Right atrium auricular region (tissue), 2 donors: Measurements from ENCODE around the gene TMEM178B. TPM values are rescaled to one million over a fixed set of nuclear protein-coding genes. Genes with fewer than 3 reads are reported as not detected.

Experiments
- DNase-seq: peaks from one replicate; pipeline ENCODE4 v3.0.0-alpha.2; 2019; ENCODE audit warnings: low spot score
- H3K27ac ChIP-seq, 2 donors: fragments of 200-600 bp; sonication (generic); 1 replicate in 1 of 2; 2 replicates in 1 of 2; pipeline ENCODE4 v1.5.1; 2016 to 2019
- H3K27me3 ChIP-seq, 2 donors: fragments of 200-600 bp; sonication (generic); one replicate each; pipeline versions ENCODE4 v1.5.1 to v1.6.0; 2017 to 2019
- H3K36me3 ChIP-seq: fragments of 200-600 bp; sonication (generic); one replicate; pipeline ENCODE4 v1.5.1; 2016
- H3K4me1 ChIP-seq, 2 donors: fragments of 200-600 bp; sonication (generic); one replicate each; pipeline versions ENCODE4 v1.5.1 to v1.6.0; 2017 to 2019
- H3K4me3 ChIP-seq, 2 donors: fragments of 200-600 bp; sonication (generic); 1 replicate in 1 of 2; 2 replicates in 1 of 2; pipeline ENCODE4 v1.5.1; 2017 to 2019; ENCODE audit warnings: mild to moderate bottlenecking in 1 of 2, moderate library complexity in 1 of 2
- H3K9me3 ChIP-seq, 2 donors: fragments of 200-600 bp; sonication (generic); one replicate each; pipeline ENCODE4 v1.5.1; 2019
- CTCF ChIP-seq, 2 donors: fragments of 200-600 bp; sonication (generic); IDR thresholded peaks; one replicate each; pipeline ENCODE4 v1.5.1; 2019; ENCODE audit warnings: antibody characterized with exemption in 2 of 2
- total RNA-seq, 2 donors: library from RNA; depleted of rRNA; stranded (reverse); fragments of >200 nt; gene quantifications; one replicate each; pipeline ENCODE4 v1.1.0, GENCODE V29; 2016

Gene TMEM178B
- total RNA-seq, 2 donors from 2014 or later, result 15.8 to 48.7 TPM

- no peaks in the 10 kb centered on the region for H3K9me3 ChIP-seq
- no peaks in the 10 kb centered on the region for H3K27me3 ChIP-seq
- no peak for DNase-seq
- H3K4me3 ChIP-seq, result no peak overlapping the region
- TF ChIP-seq CTCF (IDR thresholded peaks at IDR 0.05), result no peak
- H3K27ac ChIP-seq, result no peak overlapping the region
- H3K36me3 ChIP-seq, result no peaks in the 10 kb centered on the region
- H3K4me1 ChIP-seq, result peaks cover 0 to 6% of the 10 kb centered on the region in 2 donors
Measured at GRCh38 chr7:141495057-141495456, 421.2 kb downstream of the TMEM178B start.

GRCh38 chr7:141497391-141497790 is 423.5 kb downstream of the TMEM178B start:
- DNase-seq, result no peak

GRCh38 chr7:141500608-141501007 is 426.7 kb downstream of the TMEM178B start:
- Histone ChIP-seq H3K27me3 (no peaks in the 10 kb centered on the region), H3K4me3 (no peak overlapping the region), H3K27ac (no peak overlapping the region), H3K9me3 (no peaks in the 10 kb centered on the region), H3K36me3 (no peaks in the 10 kb centered on the region), H3K4me1 (no peaks in the 10 kb centered on the region)
- TF ChIP-seq CTCF (IDR thresholded peaks at IDR 0.05), result no peak
- DNase-seq, result no peak

More at GRCh38 chr7:141497391-141497790, 423.5 kb downstream of the TMEM178B start:
- H3K4me3 ChIP-seq, result no peak overlapping the region
- H3K27me3 ChIP-seq, result no peaks in the 10 kb centered on the region
- H3K36me3 ChIP-seq, result no peaks in the 10 kb centered on the region
- peaks cover 0 to 6% of the 10 kb centered on the region in 2 donors for H3K4me1 ChIP-seq
- H3K9me3 ChIP-seq, result no peaks in the 10 kb centered on the region
- no peak for TF ChIP-seq CTCF (IDR thresholded peaks at IDR 0.05)
- H3K27ac ChIP-seq, result no peak overlapping the region

- DNase-seq, result no peak
- H3K36me3 ChIP-seq, result no peaks in the 10 kb centered on the region
- TF ChIP-seq CTCF (IDR thresholded peaks at IDR 0.05), result no peak
- H3K4me1 ChIP-seq, result no peaks in the 10 kb centered on the region
- H3K4me3 ChIP-seq, result no peak overlapping the region
- H3K27me3 ChIP-seq, result no peaks in the 10 kb centered on the region
- H3K9me3 ChIP-seq, result no peaks in the 10 kb centered on the region
- H3K27ac ChIP-seq, result no peak overlapping the region
Measured at GRCh38 chr7:141501451-141501850, 427.6 kb downstream of the TMEM178B start.

- peak overlapping the region in 1 of 2 donors; percentile 41 for H3K4me3 ChIP-seq
- peaks cover 0 to 11% of the 10 kb centered on the region in 2 donors for H3K4me1 ChIP-seq
- DNase-seq, result no peak
- no peaks in the 10 kb centered on the region for H3K27me3 ChIP-seq
- no peaks in the 10 kb centered on the region for H3K9me3 ChIP-seq
- TF ChIP-seq CTCF (IDR thresholded peaks at IDR 0.05), result no peak
- no peaks in the 10 kb centered on the region for H3K36me3 ChIP-seq
- peak overlapping the region in 1 of 2 donors; percentile 39 for H3K27ac ChIP-seq
Measured at GRCh38 chr7:141511316-141511675, 437.4 kb downstream of the TMEM178B start.

GRCh38 chr7:141511676-141512396 is 438.0 kb downstream of the TMEM178B start:
- DNase-seq, result no peak
- Histone ChIP-seq H3K27ac (peak overlapping the region in 1 of 2 donors; percentile 39), H3K4me1 (peaks cover 0 to 11% of the 10 kb centered on the region in 2 donors), H3K9me3 (no peaks in the 10 kb centered on the region), H3K4me3 (peak overlapping the region; percentile 11 to 41), H3K36me3 (no peaks in the 10 kb centered on the region), H3K27me3 (no peaks in the 10 kb centered on the region)
- no peak for TF ChIP-seq CTCF (IDR thresholded peaks at IDR 0.05)
